GM21390 (cell line): ENCODE data around the gene GRK5.

Experiments
- ATAC-seq: cut with Tn5 transposase; IDR thresholded peaks from one replicate; pipeline ENCODE4 v1.9.1; 2021; ENCODE audit not compliant: unreplicated experiment

GRK5 gene

DNA sequence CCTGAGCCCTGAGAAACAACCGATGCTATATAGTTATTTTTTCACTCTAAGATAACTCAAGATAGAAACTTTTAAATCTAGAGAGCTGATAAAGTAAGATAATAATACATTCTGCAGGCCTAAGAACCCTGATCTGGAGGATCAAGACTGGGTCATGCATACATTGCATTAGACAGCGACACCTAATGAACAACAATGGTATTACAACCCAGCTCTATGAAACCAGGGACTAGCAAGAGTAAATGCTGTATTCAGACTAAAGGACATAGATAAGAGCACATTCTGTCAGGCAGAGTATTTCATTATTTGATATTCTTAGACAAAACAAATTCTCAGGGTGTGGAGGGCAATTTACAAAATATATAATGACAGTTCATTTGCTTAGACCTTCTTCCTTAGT, 148.6 kb downstream of the GRK5 start:
- no peak for ATAC-seq

DNA sequence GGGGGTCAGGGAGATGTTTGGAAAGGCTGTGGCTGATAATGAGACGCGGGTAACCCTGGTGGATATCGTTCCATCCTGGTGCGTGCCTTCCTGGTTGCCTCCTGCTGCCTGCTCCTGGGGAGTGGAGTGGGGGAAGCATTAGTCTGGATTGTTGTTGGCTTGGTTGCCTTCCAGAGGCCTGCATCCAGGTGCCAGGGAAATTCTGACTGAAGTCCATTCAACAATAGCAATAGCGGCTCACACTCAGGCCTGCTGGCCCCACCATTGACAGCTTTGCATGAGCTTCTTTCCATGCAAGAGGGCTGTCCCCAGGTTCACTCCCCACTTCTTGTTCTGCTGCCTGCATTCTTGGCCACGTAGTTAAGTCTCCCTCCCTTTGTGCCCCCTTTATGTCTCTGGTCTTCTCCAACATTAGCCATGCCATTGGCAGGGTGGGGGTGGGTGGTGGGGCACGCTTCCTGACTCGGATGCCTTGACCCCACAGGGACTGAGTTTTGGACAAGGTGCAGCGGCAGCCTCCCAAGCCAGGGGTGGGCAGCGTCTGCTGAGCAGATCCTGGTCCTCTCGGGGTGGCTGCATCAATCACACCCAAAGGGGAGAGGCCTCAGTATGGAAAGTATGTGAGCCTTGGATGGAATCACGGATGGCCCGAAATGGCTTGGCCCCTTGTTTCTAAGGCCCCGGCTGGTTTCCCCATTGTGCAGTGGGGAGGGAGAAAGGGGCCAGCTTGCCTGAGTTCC, 150.2 kb downstream of the GRK5 start:
- no peak for ATAC-seq

DNA sequence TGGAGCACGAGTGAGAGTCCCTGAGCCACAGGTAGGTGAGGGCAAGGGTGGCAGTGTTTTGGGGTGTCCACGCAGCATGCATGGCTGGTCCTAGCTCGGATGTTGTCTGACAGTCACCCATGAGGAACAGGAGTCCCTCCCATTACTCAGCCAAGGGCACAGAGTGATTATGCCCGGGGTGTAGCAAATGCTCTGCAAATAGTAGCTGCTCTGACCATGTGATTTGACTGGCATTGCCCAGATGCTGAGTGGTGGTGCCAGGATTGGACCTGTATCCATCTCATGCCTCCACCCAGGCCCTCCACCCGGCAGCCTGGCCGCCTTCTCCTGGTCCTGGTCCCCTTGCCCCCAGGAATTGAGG, 150.8 kb downstream of the GRK5 start:
- ATAC-seq: no peak

DNA sequence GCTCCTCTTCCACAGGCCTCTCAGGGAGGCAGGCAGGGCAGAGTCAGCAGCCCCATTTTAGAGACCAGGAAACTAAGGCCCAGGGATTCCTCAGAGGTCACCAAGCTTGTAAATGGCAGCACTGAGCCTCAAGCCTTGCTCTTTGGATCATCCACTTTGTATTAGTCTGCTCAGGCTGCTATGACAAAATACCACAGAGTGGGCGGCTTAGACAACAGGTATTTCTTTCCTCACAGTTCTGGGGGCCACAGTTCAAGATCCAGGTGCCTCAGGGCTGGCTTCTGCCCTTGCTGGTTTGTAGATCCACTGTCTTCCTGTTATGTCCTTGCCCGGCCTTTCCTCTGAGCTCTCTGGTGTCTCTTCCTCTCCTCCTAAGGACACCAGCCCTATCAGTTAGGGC, 151.2 kb downstream of the GRK5 start:
- no peak for ATAC-seq

DNA sequence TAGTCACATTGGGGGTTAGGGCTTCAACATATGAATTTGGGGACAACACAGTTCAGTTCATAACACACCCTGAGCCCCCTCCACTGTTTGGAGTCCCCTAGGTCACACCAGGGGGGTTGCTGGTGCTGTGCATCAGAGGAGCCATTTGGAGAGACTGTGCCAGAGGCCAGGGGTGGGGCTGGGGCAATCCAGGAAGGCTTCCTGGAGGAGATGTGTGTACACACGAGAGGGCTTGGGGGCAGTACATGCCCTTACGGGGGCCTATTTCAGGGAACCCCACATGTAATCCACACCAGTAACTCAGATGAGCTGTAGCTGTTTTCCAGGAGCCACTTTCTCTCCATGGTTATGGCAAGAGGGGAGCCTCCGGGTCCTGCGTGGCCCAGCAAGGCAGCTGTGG, 151.7 kb downstream of the GRK5 start:
- ATAC-seq: no peak

DNA sequence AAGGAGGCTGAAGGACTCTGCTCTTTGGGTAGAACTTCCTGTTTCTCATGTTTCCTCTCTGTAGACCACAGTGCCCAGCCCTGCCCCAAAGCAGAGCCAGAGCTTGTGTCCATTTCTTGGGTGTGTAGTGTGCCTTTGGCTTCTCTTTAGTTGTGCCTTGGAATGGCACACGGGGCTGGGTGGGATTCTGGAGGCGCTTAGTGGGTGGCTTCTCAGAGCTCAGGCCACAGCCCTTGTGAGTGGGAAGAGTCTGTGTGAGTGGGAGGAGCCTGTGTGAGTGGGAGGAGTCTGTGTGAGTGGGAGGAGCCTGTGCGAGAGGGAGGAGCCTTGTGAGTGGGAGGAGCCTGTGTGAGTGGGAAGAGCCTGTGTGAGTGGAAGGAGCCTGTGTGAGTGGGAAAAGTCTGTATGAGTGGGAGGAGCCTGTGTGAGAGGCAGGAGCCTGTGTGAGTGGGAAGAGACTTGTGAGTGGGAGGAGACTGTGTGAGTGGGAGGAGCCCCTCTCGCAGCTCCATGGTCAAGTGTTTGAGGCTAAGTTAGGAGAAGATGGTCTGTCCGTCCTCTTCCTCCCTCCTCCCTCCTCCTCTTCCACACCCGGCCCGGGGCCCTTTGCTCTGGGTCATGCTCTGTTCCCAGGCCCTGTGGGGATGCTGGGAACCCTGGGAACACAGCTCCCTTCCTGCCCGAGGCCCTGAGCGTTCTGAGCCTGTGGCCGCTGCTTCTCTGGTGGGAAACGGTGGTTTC, 153.0 kb downstream of the GRK5 start:
- no peak for ATAC-seq

DNA sequence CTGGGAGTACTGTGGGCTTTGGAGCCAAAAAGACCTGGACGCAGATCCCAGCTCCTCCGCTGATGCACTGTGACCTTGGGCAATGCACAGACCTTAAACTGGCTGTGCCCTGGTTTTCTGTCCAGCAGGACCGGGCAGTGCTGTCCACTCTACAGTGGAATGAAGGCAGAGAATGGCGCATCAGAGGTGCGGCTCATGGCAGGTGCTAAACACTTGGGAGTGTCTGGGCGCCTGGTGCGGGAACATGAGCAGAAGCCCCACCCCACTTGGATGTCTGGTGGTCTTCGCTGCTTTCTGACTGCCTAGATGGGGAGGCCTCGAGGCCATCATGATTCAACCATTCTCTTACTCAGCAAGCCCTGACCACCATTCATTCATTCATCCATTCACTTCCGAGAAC, 153.7 kb downstream of the GRK5 start:
- ATAC-seq: no peak

DNA sequence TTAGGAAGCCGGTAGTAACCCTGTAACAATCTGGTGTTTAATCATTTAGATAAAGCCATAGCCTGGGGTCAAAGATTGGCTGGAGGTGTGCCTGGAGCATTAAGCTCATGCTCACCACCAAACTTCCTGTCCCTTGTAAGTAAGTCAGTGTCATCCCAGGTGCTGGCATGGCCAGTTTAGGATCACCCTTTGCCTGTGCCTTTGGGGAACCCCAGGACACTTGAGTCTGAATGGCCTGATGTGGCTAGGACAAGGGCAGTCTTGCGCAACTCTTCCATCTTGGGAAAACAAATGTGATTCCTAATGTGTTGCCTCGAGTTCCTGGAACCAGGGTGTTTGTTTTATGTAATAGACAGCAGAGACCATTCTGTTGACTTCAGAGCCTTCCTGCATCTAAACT, 154.8 kb downstream of the GRK5 start:
- no peak for ATAC-seq

DNA sequence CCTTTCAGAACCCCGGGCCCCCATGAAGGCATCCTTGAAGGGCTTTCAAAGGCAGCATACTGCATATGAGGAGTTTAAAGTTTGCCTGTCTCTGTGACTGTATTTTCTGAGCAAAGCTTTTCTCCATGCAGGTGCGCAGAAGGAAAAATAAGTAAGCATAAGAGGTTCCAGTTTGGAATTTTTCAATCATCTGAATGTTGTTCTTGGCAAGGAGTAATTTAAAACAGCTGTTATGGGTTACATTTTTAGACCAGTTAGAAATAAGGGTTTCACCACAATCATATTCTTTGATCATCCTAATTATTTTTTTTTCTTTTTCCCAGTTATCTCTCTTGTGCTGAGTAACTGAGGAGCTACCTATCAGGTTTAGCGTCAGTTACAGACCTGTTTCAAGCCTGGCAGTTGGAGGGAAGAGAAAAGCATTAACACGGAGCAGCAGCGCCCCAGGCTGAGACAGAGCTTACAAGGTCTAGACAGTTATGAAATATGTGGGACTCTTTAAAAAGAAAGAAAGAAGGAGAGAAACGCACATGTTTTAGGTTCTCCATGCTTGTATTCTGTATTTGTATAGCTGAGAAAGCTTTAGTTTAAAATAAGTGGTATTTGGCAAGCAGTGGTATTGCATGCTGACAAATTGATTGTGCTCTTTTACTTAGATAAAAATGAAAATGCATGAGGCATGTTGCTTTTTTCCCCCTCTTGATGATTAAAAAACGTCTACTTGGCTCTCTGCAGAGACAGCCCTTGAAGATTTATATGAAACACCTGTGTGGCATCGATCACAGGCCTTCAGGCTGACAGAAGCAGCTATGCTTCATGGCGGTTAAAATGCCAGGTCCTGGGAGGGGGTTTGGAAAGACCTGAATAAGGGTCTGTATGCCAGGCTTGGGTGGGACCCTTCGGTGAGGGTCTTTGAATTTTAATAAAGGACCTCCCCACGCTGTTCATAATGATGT, 157.6 kb downstream of the GRK5 start:
- ATAC-seq: no peak

DNA sequence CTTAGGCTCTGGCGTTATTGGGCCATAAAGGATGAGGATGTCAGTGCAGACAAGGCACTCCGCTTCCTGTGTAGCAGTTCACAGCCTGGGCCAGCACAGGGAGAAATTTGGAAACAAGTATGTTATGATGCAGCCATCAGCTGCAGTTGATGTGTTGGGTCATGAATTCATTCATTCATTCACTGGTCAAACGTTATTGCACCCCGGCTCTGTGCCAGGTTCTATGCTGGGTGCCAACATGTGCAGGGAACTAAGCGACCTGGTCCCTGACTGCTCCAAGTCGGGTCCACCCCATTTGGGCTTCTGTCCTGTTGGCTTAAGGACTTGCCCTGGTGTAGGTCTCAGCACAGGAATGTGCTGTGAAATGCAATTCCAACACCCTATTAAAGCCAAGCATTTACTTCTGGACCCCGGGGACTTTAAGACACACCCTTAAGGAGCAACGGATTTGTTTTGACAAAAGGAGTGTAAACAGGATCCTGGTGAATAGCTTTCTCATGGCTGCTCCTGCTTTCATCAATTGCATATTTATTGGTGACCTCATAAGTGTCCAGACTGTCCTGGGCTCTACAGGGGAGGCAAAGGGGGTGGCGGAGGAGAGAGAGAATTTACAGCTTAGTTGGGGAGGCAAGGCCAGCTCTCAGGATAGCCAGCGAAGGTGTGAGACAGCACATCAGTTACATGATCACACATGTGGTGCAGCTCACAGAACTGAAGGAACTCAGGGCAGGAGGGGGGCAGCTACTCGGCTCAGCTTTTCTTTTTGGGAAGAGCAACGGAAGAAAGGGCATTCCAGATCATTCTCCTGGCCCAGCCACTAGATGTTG, 158.6 kb downstream of the GRK5 start:
- ATAC-seq: no peak

DNA sequence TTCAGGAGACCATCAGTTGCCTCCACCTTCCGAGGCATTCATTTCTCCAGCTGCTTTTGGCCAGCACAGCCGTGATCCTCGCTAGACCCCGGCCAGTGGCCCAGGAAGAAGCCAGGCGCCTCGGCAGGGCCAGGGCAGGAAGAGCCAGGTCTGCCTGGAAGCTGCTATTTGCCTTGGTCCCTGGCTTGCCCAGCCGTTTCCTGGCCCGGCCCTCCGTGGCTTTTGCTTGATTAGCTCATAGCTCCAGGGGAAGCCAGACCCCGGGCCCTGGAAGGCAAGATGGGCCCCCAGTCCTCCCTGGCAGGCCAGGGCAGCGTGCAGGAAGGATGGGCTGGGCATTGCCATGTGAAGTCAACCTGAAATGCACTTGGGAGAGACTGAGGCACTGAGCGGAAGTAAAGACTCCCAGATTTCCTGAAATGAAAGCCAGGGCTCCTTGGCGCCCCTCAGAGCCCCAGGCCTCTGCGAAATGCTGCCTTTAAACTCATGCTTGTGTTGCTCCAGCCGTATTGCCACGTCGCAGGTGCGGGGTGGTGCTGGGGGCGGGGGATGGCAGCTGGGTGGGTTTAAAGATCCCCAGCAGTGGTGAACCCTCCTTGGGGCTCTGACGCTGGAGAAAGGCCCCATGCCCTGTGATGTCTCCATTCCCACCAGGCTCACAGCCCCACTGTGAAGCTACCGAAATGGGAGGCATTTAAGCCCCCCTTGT, 160.6 kb downstream of the GRK5 start:
- ATAC-seq: no peak

DNA sequence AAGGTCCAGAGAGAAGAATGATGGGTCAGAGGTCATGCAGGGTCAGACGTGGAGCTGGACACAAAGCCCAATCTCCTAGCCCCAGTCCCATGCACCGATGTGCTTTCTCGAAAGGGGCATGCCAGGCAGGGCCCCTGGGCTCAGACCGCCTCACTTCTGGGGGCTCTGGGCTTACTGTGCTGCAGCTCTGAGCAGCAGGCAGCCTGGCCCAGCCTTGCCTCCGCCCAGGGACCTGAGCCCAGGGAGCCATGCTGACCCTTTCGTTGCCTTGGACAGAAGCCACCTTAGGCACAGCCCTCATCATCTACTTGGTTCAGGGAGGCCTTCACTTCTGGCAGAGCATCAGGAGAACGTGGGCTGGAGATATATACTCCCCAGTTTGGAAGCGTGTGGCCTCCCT, 161.2 kb downstream of the GRK5 start:
- ATAC-seq: no peak

DNA sequence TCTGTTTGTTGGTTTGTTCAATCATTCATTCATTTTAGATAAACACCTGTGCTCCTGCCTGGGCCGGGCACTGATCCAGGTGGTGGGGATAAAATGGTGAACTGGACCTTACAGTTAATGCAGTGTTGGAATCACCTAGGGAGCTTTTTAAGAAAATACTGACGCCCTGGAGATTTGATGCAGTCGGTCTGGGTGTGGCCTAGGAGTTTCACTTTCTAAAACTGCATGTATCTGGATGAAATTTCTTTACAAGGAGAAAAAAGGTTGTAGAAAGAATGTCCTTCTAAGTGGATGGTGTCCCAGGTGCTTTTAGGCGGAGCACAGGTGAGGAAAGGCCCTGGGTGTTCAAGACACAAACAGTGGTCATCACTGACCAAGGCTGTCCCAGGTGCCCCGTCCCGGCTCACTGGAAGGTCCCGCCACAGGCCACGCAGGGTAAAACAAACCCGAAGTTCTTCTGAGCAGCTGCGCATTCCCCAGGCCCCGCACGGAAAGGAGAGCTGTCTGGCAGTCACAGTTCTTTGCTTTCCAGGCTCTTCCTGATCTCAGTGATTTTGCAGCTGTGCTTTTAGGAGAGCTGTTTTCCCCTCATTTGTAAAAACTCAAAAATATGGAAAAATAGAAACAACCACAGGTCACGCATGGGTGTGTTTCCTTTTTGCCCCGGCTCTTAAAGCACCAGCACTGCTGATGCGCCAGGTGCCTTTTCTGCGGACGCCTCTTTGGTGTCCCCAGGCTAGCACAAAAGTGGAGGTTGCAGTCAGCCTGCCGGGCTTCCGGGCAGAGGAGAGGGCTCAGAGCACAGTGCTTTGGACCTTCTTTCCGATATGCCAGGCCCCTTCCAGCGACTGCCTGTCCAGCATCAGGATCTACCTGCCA, 161.9 kb downstream of the GRK5 start:
- ATAC-seq: peak; percentile 71

DNA sequence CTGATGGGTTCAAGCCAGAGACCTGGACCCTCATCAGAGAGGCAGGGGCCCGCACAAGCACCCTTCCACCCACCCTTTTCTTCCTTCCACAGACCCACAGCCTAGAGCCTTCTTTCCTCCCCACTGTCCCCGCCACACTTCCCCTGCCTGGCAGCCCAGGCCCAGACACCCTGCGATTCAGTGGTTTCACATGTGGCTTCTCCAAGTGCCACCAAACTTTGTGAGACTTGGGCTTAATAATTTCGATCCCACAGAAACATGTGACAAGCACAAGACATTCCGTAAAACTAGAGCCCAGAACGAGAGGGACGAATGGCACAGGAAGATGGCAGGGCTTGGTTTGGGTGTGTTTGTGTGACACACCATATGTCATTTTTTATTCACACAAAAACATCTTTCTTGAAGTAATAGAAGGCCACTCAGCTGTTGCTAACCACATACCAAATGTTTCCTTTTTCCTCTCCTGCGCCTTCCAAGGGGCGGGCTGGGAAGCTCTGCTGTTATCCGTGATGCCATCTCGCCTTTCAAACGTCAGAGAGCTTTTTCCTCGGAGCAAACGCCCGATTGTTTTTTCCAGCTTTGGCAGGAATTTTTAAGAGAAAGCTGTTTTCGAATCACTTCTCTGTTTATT, 162.9 kb downstream of the GRK5 start:
- ATAC-seq: no peak

DNA sequence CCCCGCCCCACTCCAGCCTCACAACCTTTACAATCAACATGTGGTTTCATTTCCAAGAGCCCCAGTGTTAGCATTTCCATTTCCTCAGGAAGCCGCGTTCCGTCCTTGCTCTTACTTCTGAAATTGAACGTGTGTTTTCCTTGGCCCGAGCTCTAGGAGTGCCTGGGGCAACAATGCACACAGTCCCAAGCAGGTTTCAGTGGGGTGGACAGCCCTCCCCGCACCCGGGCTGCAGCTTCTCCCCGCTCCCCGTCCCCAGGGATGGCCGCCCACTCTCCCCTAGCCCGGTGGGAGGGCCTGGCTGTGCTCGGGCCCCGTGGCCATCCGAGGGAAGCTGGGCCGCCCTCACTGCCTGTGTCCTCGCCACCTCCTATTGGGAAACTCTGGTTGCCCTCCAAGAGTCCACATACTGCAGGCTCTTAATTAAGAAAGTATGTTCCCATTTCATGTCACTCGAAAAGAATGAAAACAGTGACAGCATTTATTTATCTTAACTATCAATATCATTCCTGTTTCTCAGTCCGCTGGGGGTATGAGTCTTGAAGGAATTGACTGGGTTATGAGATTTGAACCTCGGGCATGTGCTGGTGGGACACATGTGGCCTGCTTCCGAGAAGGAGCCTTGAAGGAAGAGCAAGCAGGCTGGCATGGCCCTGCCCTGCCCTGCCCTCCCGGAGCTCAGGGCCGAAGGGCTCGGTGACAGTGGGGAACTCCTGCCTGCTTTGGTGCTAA, 163.8 kb downstream of the GRK5 start:
- ATAC-seq: no peak

DNA sequence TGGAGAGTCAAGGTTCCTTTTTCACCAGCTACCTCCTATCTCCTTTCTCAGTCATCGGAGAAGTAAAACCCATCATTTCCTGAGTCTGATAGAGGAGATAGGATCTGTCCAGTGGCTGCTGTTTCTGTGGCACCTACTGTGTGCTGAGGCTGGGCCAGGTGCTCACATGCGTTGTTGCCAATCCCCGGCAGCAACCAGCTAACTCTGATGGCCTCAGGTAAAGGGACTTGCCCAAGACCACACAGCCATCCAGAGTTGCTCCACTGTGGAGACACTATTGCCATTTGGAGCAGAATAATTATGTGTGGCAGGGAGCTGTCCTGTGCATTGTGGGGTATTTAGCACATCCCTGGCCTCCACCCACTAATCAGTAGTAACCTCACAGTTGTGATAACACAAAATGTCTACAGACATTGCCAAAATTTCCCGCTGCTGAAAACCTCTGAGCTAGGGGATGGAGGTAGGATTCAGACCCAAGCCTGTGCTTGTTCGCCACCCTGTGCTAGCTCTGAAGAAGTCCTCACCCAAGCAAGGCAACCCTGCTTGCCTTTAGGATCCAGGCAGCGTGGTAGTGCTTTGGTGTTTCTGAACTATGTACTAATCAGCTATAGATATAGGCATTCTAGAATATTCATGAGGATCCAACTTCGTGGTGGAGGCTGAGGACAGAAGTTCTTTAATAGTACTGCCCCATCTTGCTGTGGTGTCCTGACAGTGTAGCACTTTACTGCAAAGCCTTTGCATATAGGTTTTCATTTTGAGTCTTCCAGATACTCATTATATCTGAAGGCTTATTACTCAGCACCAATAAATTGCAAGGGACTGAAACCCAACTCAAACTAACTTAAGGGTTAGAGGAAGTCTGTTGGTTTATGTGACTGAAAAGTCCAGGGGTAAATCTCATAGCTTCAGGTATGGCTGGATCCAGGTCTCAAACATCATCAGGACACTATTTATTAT, 164.6 kb downstream of the GRK5 start:
- peak; percentile 41 for ATAC-seq
